ENCODE results near the gene KRTAP24-1.

KRTAP24-1 gene

DNA sequence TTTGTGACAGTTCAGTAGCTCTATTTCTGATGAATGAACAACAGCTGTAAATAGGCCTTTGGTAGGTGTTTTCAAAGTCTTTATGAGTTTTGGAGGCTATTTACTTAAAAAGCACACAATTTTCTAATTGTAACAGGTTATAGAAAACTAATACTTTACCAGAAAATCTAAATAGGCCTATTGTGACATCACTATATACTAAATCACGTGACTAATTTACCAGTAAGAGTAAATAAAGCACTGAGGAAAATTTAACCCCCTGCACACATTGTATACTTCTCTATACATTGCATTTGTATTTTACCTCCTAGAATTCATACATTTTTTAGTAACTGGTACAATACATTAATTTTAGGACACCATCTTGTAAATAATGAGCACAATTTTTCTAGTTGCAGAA, 22.4 kb upstream of the KRTAP24-1 start:
- Mint-ChIP-seq H3K27ac (no peak overlapping the region), H3K4me1 (no peaks in the 10 kb centered on the region), H3K9me3 (peaks cover 4% of the 10 kb centered on the region), H3K36me3 (ENCODE audit: low read depth) (no peaks in the 10 kb centered on the region), H3K4me3 (no peak overlapping the region), H3K27me3 (ENCODE audit: low read depth, poor library complexity) (no peaks in the 10 kb centered on the region)
- TF ChIP-seq, protein P1, sequence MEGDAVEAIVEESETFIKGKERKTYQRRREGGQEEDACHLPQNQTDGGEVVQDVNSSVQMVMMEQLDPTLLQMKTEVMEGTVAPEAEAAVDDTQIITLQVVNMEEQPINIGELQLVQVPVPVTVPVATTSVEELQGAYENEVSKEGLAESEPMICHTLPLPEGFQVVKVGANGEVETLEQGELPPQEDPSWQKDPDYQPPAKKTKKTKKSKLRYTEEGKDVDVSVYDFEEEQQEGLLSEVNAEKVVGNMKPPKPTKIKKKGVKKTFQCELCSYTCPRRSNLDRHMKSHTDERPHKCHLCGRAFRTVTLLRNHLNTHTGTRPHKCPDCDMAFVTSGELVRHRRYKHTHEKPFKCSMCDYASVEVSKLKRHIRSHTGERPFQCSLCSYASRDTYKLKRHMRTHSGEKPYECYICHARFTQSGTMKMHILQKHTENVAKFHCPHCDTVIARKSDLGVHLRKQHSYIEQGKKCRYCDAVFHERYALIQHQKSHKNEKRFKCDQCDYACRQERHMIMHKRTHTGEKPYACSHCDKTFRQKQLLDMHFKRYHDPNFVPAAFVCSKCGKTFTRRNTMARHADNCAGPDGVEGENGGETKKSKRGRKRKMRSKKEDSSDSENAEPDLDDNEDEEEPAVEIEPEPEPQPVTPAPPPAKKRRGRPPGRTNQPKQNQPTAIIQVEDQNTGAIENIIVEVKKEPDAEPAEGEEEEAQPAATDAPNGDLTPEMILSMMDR (IDR thresholded peaks at IDR 0.05), result no peak
- no peak for DNase-seq

DNA sequence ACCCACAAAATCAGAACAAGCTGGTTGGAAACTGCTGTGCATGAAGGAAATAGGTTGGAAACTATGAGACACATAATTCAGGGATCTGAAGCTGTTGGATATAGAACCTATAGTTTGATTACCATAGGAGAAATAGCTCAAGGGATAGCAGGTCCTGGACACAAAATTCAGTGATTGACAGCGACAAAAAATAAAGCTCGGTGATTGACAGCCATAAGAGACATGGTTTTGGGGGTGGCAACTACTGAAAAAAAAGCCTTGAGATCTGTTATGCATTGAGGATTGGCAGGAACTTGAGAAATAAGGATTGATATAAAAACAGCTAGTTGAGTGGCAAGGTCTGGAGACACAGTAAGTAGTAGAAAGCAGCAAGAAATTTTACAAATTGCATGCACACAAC, 6.5 kb upstream of the KRTAP24-1 start, which contains the start of gene KRTAP25-1:
Gene KRTAP25-1 (minus strand): TSS at position 300 of the 400 bp plus-strand sequence. CDS start 24 bp downstream, at position 276.
- Mint-ChIP-seq H3K27me3 (ENCODE audit: low read depth, poor library complexity) (peaks cover 8% of the 10 kb centered on the region), H3K4me3 (no peak within 1 kb of the TSS), H3K27ac (no peak within 1 kb of the TSS), H3K9me3 (no peaks in the 10 kb centered on the region), H3K4me1 (no peaks in the 10 kb centered on the region), H3K36me3 (ENCODE audit: low read depth) (no peaks in the 10 kb centered on the region)
- TF ChIP-seq, protein P1 (IDR thresholded peaks at IDR 0.05), result no peak
- no peak for DNase-seq

DNA sequence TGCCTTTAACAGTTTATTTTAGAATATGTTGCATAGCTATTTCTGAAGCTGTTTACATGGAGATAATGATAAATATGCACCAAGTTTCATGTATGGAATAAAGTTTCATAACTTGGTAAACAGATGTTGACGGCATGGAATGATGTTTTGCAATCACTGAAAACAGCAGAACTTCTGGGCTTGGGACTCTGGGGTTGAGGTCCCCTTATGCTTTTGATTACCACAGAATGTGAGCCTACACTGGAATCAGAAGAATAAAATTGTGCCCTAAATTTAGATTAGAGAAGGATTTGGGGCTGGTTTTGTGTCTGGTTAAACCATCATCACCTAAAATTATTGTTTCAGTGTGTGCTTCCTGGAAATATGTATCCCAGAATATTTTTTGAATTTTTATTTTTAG, 11.1 kb downstream of the KRTAP24-1 start:
- H3K27me3 Mint-ChIP-seq (ENCODE audit: low read depth, poor library complexity), result peaks cover 10% of the 10 kb centered on the region
- H3K9me3 Mint-ChIP-seq, result peaks cover 7% of the 10 kb centered on the region
- H3K4me3 Mint-ChIP-seq, result no peak overlapping the region
- no peak for DNase-seq
- no peaks in the 10 kb centered on the region for H3K36me3 Mint-ChIP-seq (ENCODE audit: low read depth)
- H3K27ac Mint-ChIP-seq, result no peak overlapping the region
- TF ChIP-seq, protein P1 (IDR thresholded peaks at IDR 0.05), result no peak
- H3K4me1 Mint-ChIP-seq, result no peaks in the 10 kb centered on the region

DNA sequence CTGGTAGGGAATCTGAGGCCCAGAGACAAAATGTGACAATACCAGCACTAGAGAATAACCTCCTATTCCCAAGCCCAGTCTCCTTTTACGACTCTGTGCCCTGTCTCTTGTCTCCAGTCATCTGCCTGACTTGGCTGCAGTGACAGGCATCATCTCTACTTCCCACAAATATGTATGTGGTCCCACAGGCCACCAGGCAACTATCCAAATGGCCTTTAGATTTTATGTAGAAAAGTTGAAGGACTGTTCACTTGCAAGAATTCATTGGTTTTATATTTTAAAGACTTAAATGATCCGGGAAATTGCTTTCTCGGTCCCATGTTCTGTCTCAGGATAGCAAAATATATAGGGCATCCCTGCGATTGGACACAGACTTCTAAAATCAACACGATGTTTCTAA, 11.6 kb downstream of the KRTAP24-1 start:
- Mint-ChIP-seq H3K36me3 (ENCODE audit: low read depth) (no peaks in the 10 kb centered on the region), H3K27me3 (ENCODE audit: low read depth, poor library complexity) (peaks cover 6% of the 10 kb centered on the region), H3K9me3 (peaks cover 10% of the 10 kb centered on the region), H3K27ac (no peak overlapping the region), H3K4me1 (no peaks in the 10 kb centered on the region), H3K4me3 (no peak overlapping the region)
- TF ChIP-seq, protein P1 (IDR thresholded peaks at IDR 0.05), result no peak
- DNase-seq, result no peak

DNA sequence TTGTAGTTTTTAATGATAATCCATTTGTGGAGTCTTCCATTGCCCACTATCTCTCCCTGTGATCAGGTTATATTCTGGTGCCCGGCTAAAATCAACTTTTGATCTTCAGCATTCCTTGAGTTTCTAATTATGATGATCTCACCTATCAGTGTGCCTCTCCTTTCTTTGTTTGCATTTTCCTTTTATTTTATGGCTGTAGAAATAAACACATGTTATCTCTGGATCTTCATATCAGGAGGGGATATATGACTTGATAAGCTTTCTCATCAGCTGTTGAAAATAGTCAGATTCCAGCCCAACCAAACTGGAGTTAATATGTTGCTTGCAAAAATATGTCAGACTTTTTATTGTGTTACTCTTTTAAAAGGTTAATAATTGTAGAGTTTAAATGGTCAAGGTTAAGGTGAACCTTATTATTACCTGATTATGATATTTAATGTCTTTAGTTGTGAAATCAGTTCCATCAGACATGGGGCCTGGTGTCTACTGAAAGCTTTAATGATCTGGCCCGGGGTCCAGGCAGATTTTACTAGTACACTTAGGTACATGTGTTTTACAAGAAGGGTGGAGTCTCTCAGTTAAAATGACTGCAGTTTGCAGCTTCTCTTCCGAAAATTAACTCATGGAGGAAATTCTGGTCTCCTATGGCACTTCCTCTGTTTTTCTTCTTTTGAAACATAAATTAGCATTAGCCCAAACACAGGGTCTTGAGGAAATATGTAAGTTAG, 12.8 kb downstream of the KRTAP24-1 start:
- no peaks in the 10 kb centered on the region for H3K36me3 Mint-ChIP-seq (ENCODE audit: low read depth)
- H3K4me1 Mint-ChIP-seq, result no peaks in the 10 kb centered on the region
- H3K27me3 Mint-ChIP-seq (ENCODE audit: low read depth, poor library complexity), result peaks cover 5% of the 10 kb centered on the region
- no peak for DNase-seq
- no peak overlapping the region for H3K27ac Mint-ChIP-seq
- TF ChIP-seq, protein P1 (IDR thresholded peaks at IDR 0.05), result no peak
- no peak overlapping the region for H3K4me3 Mint-ChIP-seq
- peaks cover 18% of the 10 kb centered on the region for H3K9me3 Mint-ChIP-seq

Data from nephron progenitor cell (in vitro differentiated cells).